GM21423 (cell line): ENCODE measurements around the gene TSPYL6.

Experiments used
- ATAC-seq: cut with Tn5 transposase; IDR thresholded peaks from one replicate; pipeline ENCODE4 v1.9.1; 2021; ENCODE audit warnings: mild to moderate bottlenecking, moderate library complexity; ENCODE audit not compliant: unreplicated experiment

The TSPYL6 gene

GRCh38 chr2:54206596-54206995 is 49.4 kb downstream of the TSPYL6 start:
- ATAC-seq, result no peak

GRCh38 chr2:54204476-54204875 is 51.6 kb downstream of the TSPYL6 start:
- no peak for ATAC-seq
